ENCODE data around the gene CYP19A1. TPM values are rescaled to one million over a fixed set of nuclear protein-coding genes. Genes with fewer than 3 reads are reported as not detected.

The CYP19A1 gene
- total and polyA plus RNA-seq, 10 of the 15 experiments (the other 5 are each of a cell fraction or from before 2014, with no cell fraction given): 0.08 to 1.8 (median 0.70) TPM

DNA sequence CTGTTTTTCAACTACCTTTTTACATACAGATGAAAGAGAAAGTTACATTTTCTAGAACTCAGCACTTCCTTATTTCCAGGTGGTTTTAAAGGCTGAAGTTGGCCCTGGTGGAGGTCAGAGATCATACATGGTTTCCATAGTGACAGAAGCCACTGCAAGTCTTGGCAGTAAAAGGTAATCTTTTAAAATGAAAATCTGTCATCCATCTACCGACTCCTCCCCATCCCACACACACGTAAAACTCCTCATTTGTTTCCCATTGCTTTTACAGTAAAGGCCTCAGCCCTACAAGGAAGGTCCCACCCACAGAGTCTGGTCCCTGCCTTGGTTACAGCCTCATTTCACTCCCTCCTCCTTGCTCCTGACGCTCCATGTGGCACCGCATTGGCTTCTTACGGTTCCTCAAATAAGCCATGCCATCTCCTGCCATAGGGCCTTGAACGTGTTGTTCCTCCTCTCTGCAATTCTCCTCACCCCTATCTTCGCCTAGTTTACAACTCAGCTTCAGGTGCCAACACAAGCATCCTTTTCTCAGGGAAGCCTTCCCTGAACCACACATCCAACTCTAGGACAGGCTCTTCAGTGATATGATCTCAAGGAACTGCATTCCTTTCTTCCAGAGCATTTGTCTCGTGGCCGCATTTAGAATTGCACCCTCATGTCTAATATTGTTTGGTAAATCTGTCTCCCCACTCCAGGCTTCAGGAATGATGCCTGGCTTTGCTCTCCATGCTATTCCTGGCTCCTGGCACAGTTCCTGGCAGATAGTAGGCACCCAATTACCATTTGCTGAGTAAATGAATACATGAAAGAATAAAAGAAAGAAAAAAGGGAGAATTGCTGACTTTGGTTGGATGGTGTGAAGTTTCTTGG lies 2.6 kb downstream of the CYP19A1 start:
- SMC1A ChIA-PET (ENCODE audit: uncharacterized antibody, unreplicated experiment): no interaction called here
- no TSS peak for BruUV-seq (replicated peaks)
- Histone ChIP-seq H3K4me2 (ENCODE audit: control insufficient read depth, insufficient read depth) (peak overlapping the region; percentile 31), H2AFZ (ENCODE audit: control insufficient read depth, low read depth, low read length) (no peak overlapping the region), H3K27me3 (replicated peaks in 1 of 2; ENCODE audit: control insufficient read depth in 2 of 2, insufficient read depth in 2 of 2, low read length in 1 of 2) (peaks cover 0 to 6% of the 10 kb centered on the region in 2 experiments; a peak in 2 of 4 replicates), H3K36me3 (ENCODE audit: control insufficient read depth in 2 of 2, insufficient read depth in 2 of 2, low read length in 1 of 2) (no peaks in the 10 kb centered on the region), H3K79me2 (ENCODE audit: control insufficient read depth, insufficient read depth, low read length) (no peaks in the 10 kb centered on the region), H3K9me3 (replicated peaks; ENCODE audit: control insufficient read depth, insufficient read depth, low read length) (no peaks in the 10 kb centered on the region; the same call in 2 of the 3 replicates), H4K20me1 (ENCODE audit: control insufficient read depth, insufficient read depth) (no peaks in the 10 kb centered on the region), H3K4me1 (ENCODE audit: control insufficient read depth, insufficient read depth, low read length) (peaks cover 21% of the 10 kb centered on the region), H3K9ac (ENCODE audit: control insufficient read depth, insufficient read depth, low read length) (no peak overlapping the region), H3K4me3 (no peak overlapping the region), H3K27ac (ENCODE audit: control insufficient read depth, insufficient read depth) (no peak overlapping the region)
- CTCF ChIA-PET: no interaction called here
- POLR2A ChIA-PET: interaction anchor here (0.6 kb wide), 1 partner anchor 341 kb away, joined by 3 read pairs; no protein-coding TSS in a partner anchor
- peak; percentile 83 for FAIRE-seq
- in situ Hi-C loops (cut with MboI) (no loop called here), intact Hi-C loops (cut with micrococcal nuclease; ENCODE audit: unreplicated experiment) (no loop called here)
- 65% methylated on average over 9 of the region's 9 CpGs for WGBS (ENCODE audit: insufficient coverage, insufficient replicate concordance, low lambda C conversion rate, missing lambda C conversion rate)
- RAD21 ChIA-PET (ENCODE audit: unreplicated experiment): no interaction called here
- peak; percentile 21 for DNase-seq (ENCODE audit: low read depth, low spot score)
- peak; percentile 57 for ATAC-seq
- TF ChIP-seq, protein P1, sequence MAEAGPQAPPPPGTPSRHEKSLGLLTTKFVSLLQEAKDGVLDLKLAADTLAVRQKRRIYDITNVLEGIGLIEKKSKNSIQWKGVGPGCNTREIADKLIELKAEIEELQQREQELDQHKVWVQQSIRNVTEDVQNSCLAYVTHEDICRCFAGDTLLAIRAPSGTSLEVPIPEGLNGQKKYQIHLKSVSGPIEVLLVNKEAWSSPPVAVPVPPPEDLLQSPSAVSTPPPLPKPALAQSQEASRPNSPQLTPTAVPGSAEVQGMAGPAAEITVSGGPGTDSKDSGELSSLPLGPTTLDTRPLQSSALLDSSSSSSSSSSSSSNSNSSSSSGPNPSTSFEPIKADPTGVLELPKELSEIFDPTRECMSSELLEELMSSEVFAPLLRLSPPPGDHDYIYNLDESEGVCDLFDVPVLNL (IDR thresholded peaks at IDR 0.05; ENCODE audit: low read depth, low read length): no peak
- TF ChIP-seq SPI1 (IDR thresholded peaks at IDR 0.05; ENCODE audit: borderline replicate concordance, insufficient read depth, low read depth, low read length): peak; percentile 91
- no peak for TF ChIP-seq CHD2 (IDR thresholded peaks at IDR 0.05; ENCODE audit: borderline replicate concordance, low read depth, low read length)
- no peak for TF ChIP-seq STAT3 (IDR thresholded peaks at IDR 0.05; ENCODE audit: low read depth, low read length)
- TF ChIP-seq SMARCA5 (IDR thresholded peaks at IDR 0.05): no peak
- peak; percentile 37; the same call in 1 of the 2 replicates for TF ChIP-seq RUNX3 (IDR thresholded peaks at IDR 0.05; ENCODE audit: low read length)
- no peak for TF ChIP-seq PML (IDR thresholded peaks at IDR 0.05; ENCODE audit: low read length)
- no peak for TF ChIP-seq ZNF274 (IDR thresholded peaks at IDR 0.05; ENCODE audit: insufficient read depth, insufficient read length)
- TF ChIP-seq NR2F1 (conservative IDR thresholded peaks at IDR 0.05): peak; percentile 87
- TF ChIP-seq, protein P2, sequence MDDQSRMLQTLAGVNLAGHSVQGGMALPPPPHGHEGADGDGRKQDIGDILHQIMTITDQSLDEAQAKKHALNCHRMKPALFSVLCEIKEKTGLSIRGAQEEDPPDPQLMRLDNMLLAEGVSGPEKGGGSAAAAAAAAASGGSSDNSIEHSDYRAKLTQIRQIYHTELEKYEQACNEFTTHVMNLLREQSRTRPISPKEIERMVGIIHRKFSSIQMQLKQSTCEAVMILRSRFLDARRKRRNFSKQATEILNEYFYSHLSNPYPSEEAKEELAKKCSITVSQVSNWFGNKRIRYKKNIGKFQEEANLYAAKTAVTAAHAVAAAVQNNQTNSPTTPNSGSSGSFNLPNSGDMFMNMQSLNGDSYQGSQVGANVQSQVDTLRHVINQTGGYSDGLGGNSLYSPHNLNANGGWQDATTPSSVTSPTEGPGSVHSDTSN (IDR thresholded peaks at IDR 0.05; ENCODE audit: insufficient replicate concordance, low read depth, low read length): no peak
- TF ChIP-seq, protein P3, sequence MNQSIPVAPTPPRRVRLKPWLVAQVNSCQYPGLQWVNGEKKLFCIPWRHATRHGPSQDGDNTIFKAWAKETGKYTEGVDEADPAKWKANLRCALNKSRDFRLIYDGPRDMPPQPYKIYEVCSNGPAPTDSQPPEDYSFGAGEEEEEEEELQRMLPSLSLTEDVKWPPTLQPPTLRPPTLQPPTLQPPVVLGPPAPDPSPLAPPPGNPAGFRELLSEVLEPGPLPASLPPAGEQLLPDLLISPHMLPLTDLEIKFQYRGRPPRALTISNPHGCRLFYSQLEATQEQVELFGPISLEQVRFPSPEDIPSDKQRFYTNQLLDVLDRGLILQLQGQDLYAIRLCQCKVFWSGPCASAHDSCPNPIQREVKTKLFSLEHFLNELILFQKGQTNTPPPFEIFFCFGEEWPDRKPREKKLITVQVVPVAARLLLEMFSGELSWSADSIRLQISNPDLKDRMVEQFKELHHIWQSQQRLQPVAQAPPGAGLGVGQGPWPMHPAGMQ (IDR thresholded peaks at IDR 0.05; ENCODE audit: borderline replicate concordance): no peak
- TF ChIP-seq, protein P4, sequence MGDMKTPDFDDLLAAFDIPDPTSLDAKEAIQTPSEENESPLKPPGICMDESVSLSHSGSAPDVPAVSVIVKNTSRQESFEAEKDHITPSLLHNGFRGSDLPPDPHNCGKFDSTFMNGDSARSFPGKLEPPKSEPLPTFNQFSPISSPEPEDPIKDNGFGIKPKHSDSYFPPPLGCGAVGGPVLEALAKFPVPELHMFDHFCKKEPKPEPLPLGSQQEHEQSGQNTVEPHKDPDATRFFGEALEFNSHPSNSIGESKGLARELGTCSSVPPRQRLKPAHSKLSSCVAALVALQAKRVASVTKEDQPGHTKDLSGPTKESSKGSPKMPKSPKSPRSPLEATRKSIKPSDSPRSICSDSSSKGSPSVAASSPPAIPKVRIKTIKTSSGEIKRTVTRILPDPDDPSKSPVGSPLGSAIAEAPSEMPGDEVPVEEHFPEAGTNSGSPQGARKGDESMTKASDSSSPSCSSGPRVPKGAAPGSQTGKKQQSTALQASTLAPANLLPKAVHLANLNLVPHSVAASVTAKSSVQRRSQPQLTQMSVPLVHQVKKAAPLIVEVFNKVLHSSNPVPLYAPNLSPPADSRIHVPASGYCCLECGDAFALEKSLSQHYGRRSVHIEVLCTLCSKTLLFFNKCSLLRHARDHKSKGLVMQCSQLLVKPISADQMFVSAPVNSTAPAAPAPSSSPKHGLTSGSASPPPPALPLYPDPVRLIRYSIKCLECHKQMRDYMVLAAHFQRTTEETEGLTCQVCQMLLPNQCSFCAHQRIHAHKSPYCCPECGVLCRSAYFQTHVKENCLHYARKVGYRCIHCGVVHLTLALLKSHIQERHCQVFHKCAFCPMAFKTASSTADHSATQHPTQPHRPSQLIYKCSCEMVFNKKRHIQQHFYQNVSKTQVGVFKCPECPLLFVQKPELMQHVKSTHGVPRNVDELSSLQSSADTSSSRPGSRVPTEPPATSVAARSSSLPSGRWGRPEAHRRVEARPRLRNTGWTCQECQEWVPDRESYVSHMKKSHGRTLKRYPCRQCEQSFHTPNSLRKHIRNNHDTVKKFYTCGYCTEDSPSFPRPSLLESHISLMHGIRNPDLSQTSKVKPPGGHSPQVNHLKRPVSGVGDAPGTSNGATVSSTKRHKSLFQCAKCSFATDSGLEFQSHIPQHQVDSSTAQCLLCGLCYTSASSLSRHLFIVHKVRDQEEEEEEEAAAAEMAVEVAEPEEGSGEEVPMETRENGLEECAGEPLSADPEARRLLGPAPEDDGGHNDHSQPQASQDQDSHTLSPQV (IDR thresholded peaks at IDR 0.05): no peak
- TF ChIP-seq NR2C1 (IDR thresholded peaks at IDR 0.05): peak; percentile 54
- no peak for TF ChIP-seq POLR2AphosphoS5 (IDR thresholded peaks at IDR 0.05; ENCODE audit: low read length)
- TF ChIP-seq NFYB (IDR thresholded peaks at IDR 0.05; ENCODE audit: insufficient read depth, low read depth, low read length): no peak
